Neural progenitor cell (in vitro differentiated cells): Measurements from ENCODE around the gene ABCE1. TPM values are rescaled to one million over a fixed set of nuclear protein-coding genes. Genes with fewer than 3 reads are reported as not detected.

Source experiments
- DNase-seq: peaks from one replicate; pipeline ENCODE4 v3.0.0-alpha.2; 2016; ENCODE audit warnings: low spot score
- H2AFZ ChIP-seq: fragments of 200-600 bp; sonication (generic); replicated peaks from 2 replicates; pipeline ENCODE4 v1.6.1; 2016; ENCODE audit warnings: antibody characterized with exemption
- H3F3A ChIP-seq: fragments of 200-600 bp; sonication (generic); 2 replicates; pipeline ENCODE4 v1.6.1; 2016; ENCODE audit warnings: antibody characterized with exemption, low read depth
- H3K27ac ChIP-seq: fragments of 200-600 bp; sonication (generic); 2 replicates; pipeline ENCODE4 v1.5.1; 2016; ENCODE audit warnings: mild to moderate bottlenecking
- H3K27me3 ChIP-seq: fragments of 200-600 bp; sonication (generic); 2 replicates; pipeline ENCODE4 v1.6.1; 2016; ENCODE audit warnings: mild to moderate bottlenecking, moderate library complexity
- H3K36me3 ChIP-seq: fragments of 200-600 bp; sonication (generic); 2 replicates; pipeline ENCODE4 v1.5.1; 2016
- H3K4me1 ChIP-seq: fragments of 200-600 bp; sonication (generic); 2 replicates; pipeline ENCODE4 v1.6.1; 2016; ENCODE audit warnings: mixed run types
- H3K4me2 ChIP-seq: fragments of 200-600 bp; sonication (generic); 2 replicates; pipeline ENCODE4 v1.6.1; 2016
- H3K4me3 ChIP-seq: fragments of 200-600 bp; sonication (generic); 2 replicates; pipeline ENCODE4 v1.5.1; 2016
- H3K79me2 ChIP-seq: fragments of 200-600 bp; sonication (generic); 2 replicates; pipeline ENCODE4 v1.6.1; 2016; ENCODE audit warnings: low read depth
- H3K9ac ChIP-seq: fragments of 200-600 bp; sonication (generic); 2 replicates; pipeline ENCODE4 v1.6.1; 2016
- H3K9me3 ChIP-seq: fragments of 200-600 bp; sonication (generic); 2 replicates; pipeline ENCODE4 v1.5.1; 2016; ENCODE audit warnings: low read depth
- H4K20me1 ChIP-seq: fragments of 200-600 bp; sonication (generic); 2 replicates; pipeline ENCODE4 v1.6.1; 2016; ENCODE audit warnings: low read depth
- H3K27ac Mint-ChIP-seq: 3 replicates; pipeline ENCODE4 v1.8.0; 2021; ENCODE audit warnings: mixed read lengths
- H3K27me3 Mint-ChIP-seq: 2 replicates; pipeline ENCODE4 v1.8.0; 2022; ENCODE audit warnings: low read depth, mild to moderate bottlenecking, inconsistent platforms, moderate library complexity, mixed read lengths; ENCODE audit not compliant: insufficient read depth
- H3K36me3 Mint-ChIP-seq: 3 replicates; pipeline ENCODE4 v1.8.0; 2021; ENCODE audit warnings: mixed read lengths
- H3K4me1 Mint-ChIP-seq: 3 replicates; pipeline ENCODE4 v1.8.0; 2021; ENCODE audit warnings: mixed read lengths
- H3K4me3 Mint-ChIP-seq: 3 replicates; pipeline ENCODE4 v1.8.0; 2021; ENCODE audit warnings: mild to moderate bottlenecking, moderate library complexity, mixed read lengths
- H3K9me3 Mint-ChIP-seq: 3 replicates; pipeline ENCODE4 v1.8.0; 2020; ENCODE audit warnings: mixed read lengths
- EZH2 ChIP-seq: fragments of 200-600 bp; sonication (generic); IDR thresholded peaks from 2 replicates; pipeline ENCODE4 v1.6.1; 2017; ENCODE audit warnings: antibody characterized with exemption, mild to moderate bottlenecking, moderate library complexity
- EZH2phosphoT487 ChIP-seq: fragments of 200-600 bp; sonication (generic); IDR thresholded peaks from 2 replicates; pipeline ENCODE4 v1.6.1; 2017; ENCODE audit warnings: antibody characterized with exemption
- total RNA-seq: library from RNA; depleted of rRNA; stranded (reverse); fragments of >200 nt; gene quantifications from 2 replicates; pipeline ENCODE4 v1.2.3, GENCODE V29; 2015; ENCODE audit warnings: low replicate concordance
- TF ChIP-seq, protein P1 (sequence below): fragments of 200-600 bp; sonication (generic); IDR thresholded peaks from 2 replicates; pipeline ENCODE4 v1.5.1; 2017; ENCODE audit warnings: antibody characterized with exemption, mild to moderate bottlenecking

Gene ABCE1
- total RNA-seq, 1 donor from 2014 or later = 148 TPM

DNA sequence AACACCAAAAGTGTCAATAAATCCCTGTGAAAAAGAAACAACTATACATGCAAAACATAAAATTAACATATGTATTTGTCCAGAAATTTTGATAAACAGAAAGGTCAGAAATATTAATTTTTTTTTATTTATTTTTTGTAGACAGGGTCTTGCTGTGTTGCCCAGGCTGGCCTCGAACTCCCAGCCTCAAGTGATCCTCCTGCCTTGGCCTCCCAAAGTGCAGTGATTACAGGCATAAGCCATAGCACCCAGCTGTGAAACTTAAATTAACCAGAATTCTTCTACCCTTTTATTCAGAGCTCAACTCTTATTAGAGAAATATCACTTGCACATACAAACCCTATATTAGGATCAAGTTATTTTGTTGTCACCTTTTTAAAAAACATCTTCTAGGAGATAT lies 16.4 kb upstream of the ABCE1 start:
- Histone ChIP-seq H3K36me3 (no peaks in the 10 kb centered on the region), H3K27me3 (no peaks in the 10 kb centered on the region), H4K20me1 (no peaks in the 10 kb centered on the region), H3K27ac (no peak overlapping the region), H3K9ac (no peak overlapping the region), H3F3A (no peaks in the 10 kb centered on the region), H3K4me1 (no peaks in the 10 kb centered on the region), H3K9me3 (no peaks in the 10 kb centered on the region), H3K79me2 (peaks cover 54% of the 10 kb centered on the region), H2AFZ (no peak overlapping the region), H3K4me3 (no peak overlapping the region), H3K4me2 (no peak overlapping the region)
- Mint-ChIP-seq H3K36me3 (peaks cover 37% of the 10 kb centered on the region), H3K4me3 (no peak overlapping the region), H3K4me1 (peaks cover 4% of the 10 kb centered on the region), H3K27ac (no peak overlapping the region), H3K27me3 (no peaks in the 10 kb centered on the region), H3K9me3 (peaks cover 20% of the 10 kb centered on the region)
- DNase-seq = no peak
- TF ChIP-seq EZH2phosphoT487 = no peak
- no peak for TF ChIP-seq EZH2
- TF ChIP-seq, protein P1, sequence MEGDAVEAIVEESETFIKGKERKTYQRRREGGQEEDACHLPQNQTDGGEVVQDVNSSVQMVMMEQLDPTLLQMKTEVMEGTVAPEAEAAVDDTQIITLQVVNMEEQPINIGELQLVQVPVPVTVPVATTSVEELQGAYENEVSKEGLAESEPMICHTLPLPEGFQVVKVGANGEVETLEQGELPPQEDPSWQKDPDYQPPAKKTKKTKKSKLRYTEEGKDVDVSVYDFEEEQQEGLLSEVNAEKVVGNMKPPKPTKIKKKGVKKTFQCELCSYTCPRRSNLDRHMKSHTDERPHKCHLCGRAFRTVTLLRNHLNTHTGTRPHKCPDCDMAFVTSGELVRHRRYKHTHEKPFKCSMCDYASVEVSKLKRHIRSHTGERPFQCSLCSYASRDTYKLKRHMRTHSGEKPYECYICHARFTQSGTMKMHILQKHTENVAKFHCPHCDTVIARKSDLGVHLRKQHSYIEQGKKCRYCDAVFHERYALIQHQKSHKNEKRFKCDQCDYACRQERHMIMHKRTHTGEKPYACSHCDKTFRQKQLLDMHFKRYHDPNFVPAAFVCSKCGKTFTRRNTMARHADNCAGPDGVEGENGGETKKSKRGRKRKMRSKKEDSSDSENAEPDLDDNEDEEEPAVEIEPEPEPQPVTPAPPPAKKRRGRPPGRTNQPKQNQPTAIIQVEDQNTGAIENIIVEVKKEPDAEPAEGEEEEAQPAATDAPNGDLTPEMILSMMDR = no peak

DNA sequence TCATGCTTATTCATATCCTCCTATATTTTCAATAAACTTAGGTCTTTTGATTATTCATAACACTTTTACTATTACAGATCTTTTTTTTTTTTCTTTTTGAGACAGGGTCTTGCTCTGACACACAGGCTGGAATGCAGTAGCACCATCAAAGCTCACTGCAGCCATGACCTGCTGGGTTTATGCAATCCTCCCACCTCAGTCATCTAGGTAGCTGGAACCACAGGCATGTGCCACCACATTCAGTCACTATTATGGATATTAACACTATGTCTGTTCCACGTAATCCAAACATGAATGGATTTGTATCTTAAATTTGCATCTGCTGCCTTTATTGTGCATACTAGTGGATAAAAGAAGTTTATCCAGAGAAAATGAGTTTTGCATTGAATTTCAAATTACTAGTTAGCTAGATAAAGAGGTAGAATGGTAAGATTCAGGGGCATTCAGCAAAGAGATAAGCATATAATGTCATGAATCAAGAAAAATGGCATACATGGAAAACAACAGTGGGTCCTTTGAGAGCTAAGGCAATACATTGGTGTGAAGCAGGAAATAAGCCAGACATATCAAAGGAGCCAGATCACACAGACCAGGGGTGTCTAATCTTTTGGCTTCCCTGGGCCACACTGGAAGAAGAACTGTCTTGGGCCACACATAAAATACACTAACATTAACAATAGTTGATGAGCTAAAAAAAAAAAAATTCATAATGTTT lies 14.1 kb upstream of the ABCE1 start:
- TF ChIP-seq EZH2phosphoT487 = no peak
- TF ChIP-seq EZH2 = no peak
- TF ChIP-seq, protein P1 = no peak
- H3K4me2 ChIP-seq = no peak overlapping the region
- peaks cover 31% of the 10 kb centered on the region for H3K36me3 Mint-ChIP-seq

DNA sequence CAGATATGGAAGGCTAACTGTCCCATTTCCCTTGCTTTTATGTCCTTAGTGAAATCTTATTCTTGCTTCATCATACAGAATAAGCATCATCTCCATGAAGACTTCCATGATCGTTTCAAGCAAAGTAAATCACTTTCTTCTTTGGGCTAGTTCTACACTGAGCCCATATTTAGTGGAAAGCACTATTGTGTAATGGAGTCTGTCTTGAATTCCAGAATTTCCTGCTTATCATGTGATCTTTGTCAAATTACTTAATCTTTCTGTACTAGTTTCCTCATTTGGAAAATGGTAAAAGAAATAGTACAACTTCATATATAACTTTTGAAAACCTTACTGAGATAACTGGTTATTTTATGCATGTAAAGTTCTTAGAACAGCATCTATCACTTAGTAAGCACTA lies 7.7 kb upstream of the ABCE1 start:
- H3F3A ChIP-seq = no peaks in the 10 kb centered on the region
- H3K36me3 ChIP-seq = peaks cover 22% of the 10 kb centered on the region
- Mint-ChIP-seq H3K4me3 (no peak overlapping the region), H3K36me3 (peaks cover 57% of the 10 kb centered on the region), H3K27me3 (no peaks in the 10 kb centered on the region), H3K9me3 (peaks cover 13% of the 10 kb centered on the region), H3K4me1 (peaks cover 5% of the 10 kb centered on the region), H3K27ac (no peak overlapping the region)
- no peaks in the 10 kb centered on the region for H3K9me3 ChIP-seq
- no peak overlapping the region for H2AFZ ChIP-seq
- no peak overlapping the region for H3K4me2 ChIP-seq
- TF ChIP-seq EZH2 (no peak), EZH2phosphoT487 (no peak)
- TF ChIP-seq, protein P1 = no peak
- DNase-seq = no peak
- no peaks in the 10 kb centered on the region for H3K4me1 ChIP-seq
- no peak overlapping the region for H3K27ac ChIP-seq
- H3K79me2 ChIP-seq = peaks cover 87% of the 10 kb centered on the region
- no peaks in the 10 kb centered on the region for H3K27me3 ChIP-seq
- H3K9ac ChIP-seq = no peak overlapping the region
- no peak overlapping the region for H3K4me3 ChIP-seq
- no peaks in the 10 kb centered on the region for H4K20me1 ChIP-seq

More for the DNA sequence above, 14.1 kb upstream of the ABCE1 start:
- Histone ChIP-seq H3K27ac (no peak overlapping the region), H3F3A (no peaks in the 10 kb centered on the region), H2AFZ (no peak overlapping the region), H3K4me1 (no peaks in the 10 kb centered on the region), H3K9me3 (no peaks in the 10 kb centered on the region), H4K20me1 (no peaks in the 10 kb centered on the region), H3K79me2 (peaks cover 59% of the 10 kb centered on the region), H3K4me3 (no peak overlapping the region), H3K27me3 (no peaks in the 10 kb centered on the region), H3K36me3 (no peaks in the 10 kb centered on the region), H3K9ac (no peak overlapping the region)
- no peak for DNase-seq
- no peaks in the 10 kb centered on the region for H3K27me3 Mint-ChIP-seq
- H3K4me1 Mint-ChIP-seq = peaks cover 8% of the 10 kb centered on the region
- H3K9me3 Mint-ChIP-seq = peaks cover 4% of the 10 kb centered on the region
- no peak overlapping the region for H3K4me3 Mint-ChIP-seq
- H3K27ac Mint-ChIP-seq = no peak overlapping the region
